Adrenal gland (tissue), 5 donors: ENCODE data around the gene NIN.

Source experiments
- POLR2A ChIP-seq, 2 donors: fragments of 450-650 bp; IDR thresholded peaks; one replicate each; pipeline ENCODE4 v1.6.1; 2017; ENCODE audit warnings: antibody characterized with exemption in 2 of 2, mild to moderate bottlenecking in 2 of 2, moderate library complexity in 1 of 2
- TF ChIP-seq, protein P1 (sequence below), 6 experiments: fragments of 450-650 bp in 4 of 6; fragments of 200-600 bp in 2 of 6; sonication (generic) in 1 of 6; IDR thresholded peaks; 1 replicate in 5 of 6; 2 replicates in 1 of 6; pipeline versions ENCODE4 v1.5.1 to v1.8.0; 2016 to 2021; ENCODE audit warnings: antibody characterized with exemption in 6 of 6, mild to moderate bottlenecking in 2 of 6, moderate library complexity in 1 of 6
- donor health status: DM: no; HTN: no; CAD: no.

GRCh38 chr14:50835280-50835679, 4.3 kb upstream of the NIN start:
- TF ChIP-seq, protein P1, sequence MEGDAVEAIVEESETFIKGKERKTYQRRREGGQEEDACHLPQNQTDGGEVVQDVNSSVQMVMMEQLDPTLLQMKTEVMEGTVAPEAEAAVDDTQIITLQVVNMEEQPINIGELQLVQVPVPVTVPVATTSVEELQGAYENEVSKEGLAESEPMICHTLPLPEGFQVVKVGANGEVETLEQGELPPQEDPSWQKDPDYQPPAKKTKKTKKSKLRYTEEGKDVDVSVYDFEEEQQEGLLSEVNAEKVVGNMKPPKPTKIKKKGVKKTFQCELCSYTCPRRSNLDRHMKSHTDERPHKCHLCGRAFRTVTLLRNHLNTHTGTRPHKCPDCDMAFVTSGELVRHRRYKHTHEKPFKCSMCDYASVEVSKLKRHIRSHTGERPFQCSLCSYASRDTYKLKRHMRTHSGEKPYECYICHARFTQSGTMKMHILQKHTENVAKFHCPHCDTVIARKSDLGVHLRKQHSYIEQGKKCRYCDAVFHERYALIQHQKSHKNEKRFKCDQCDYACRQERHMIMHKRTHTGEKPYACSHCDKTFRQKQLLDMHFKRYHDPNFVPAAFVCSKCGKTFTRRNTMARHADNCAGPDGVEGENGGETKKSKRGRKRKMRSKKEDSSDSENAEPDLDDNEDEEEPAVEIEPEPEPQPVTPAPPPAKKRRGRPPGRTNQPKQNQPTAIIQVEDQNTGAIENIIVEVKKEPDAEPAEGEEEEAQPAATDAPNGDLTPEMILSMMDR (IDR thresholded peaks at IDR 0.05) = no peak
- TF ChIP-seq POLR2A (IDR thresholded peaks at IDR 0.05) = no peak
